Measurements from ENCODE around the gene RBMS1.

GRCh38 chr2:160226367-160226766, 267.2 kb downstream of the RBMS1 start:
- no peak for TF ChIP-seq EZH2 (IDR thresholded peaks at IDR 0.05; ENCODE audit: insufficient read depth, low read length)
- TF ChIP-seq CTCF (IDR thresholded peaks at IDR 0.05; ENCODE audit: insufficient read depth, low read depth, low read length), result no peak
